A549 treated with dexamethasone at 1 μM for 4 hours (cell line): ENCODE data around the gene OR2T12. TPM values are rescaled to one million over a fixed set of nuclear protein-coding genes. Genes with fewer than 3 reads are reported as not detected.

Experiments used
- total RNA-seq: library from RNA; stranded (reverse); fragments of 200-300 nt; extraction: Qiagen RNA extraction; gene quantifications from 5 replicates; pipeline ENCODE4 v1.2.3, GENCODE V29; 2022

OR2T12 gene
- total RNA-seq, result not detected in 5 replicates

GRCh38 chr1:248303324-248303723 lies at the start of gene OR2T12:
Gene OR2T12 (minus strand): TSS chr1:248303424. CDS start chr1:248295578, 7,846 bp downstream.

GRCh38 chr1:248348475-248348874 lies 45.3 kb upstream of the OR2T12 start, which contains the start of gene OR14C36:
Gene OR14C36 (plus strand): TSS chr1:248348775. CDS start chr1:248348775, 0 bp downstream.

GRCh38 chr1:248324468-248324867 lies 21.2 kb upstream of the OR2T12 start, which contains the start of gene OR2M7:
Gene OR2M7 (minus strand): TSS chr1:248324568. CDS start chr1:248324568, 0 bp downstream.

GRCh38 chr1:248277876-248278275 lies 25.3 kb downstream of the OR2T12 start, which contains the start of gene OR2T33:
Gene OR2T33 (minus strand): TSS chr1:248277976. CDS start chr1:248273814, 4,162 bp downstream.

Other genes with a start within 250 kb of the OR2T12 start
- not detected in 5 replicates for gene OR2L13, start 208.2 kb downstream of the OR2T12 start, total RNA-seq
- not detected in 5 replicates for gene OR2M5, start 158.3 kb downstream of the OR2T12 start, total RNA-seq
- gene OR2M2, start 128.6 kb downstream of the OR2T12 start, total RNA-seq, result not detected in 5 replicates
- not detected in 5 replicates for gene OR2M3, start 106.2 kb downstream of the OR2T12 start, total RNA-seq
- gene OR2M4, start 72.0 kb downstream of the OR2T12 start, total RNA-seq, result not detected in 5 replicates
- gene OR2T33, start 25.4 kb downstream of the OR2T12 start, total RNA-seq, result not detected in 5 replicates
- gene OR2M7, start 21.1 kb upstream of the OR2T12 start, total RNA-seq, result not detected in 5 replicates
- not detected in 5 replicates for gene OR14C36, start 45.4 kb upstream of the OR2T12 start, total RNA-seq
- gene OR2T4, start 58.2 kb upstream of the OR2T12 start, total RNA-seq, result not detected in 5 replicates
- not detected in 5 replicates for gene OR2T6, start 72.3 kb upstream of the OR2T12 start, total RNA-seq
- not detected in 5 replicates for gene OR2T1, start 99.6 kb upstream of the OR2T12 start, total RNA-seq
- not detected in 5 replicates for gene OR2T2, start 142.2 kb upstream of the OR2T12 start, total RNA-seq
- not detected in 5 replicates for gene OR2T3, start 169.9 kb upstream of the OR2T12 start, total RNA-seq
- gene OR2T5, start 185.2 kb upstream of the OR2T12 start, total RNA-seq, result not detected in 5 replicates
- gene OR2G6, start 204.6 kb upstream of the OR2T12 start, total RNA-seq, result not detected in 5 replicates